Esophagus muscularis mucosa (tissue), 4 donors: Measurements from ENCODE around the gene CBFA2T2.

Experiments used
- EP300 ChIP-seq: sonication (generic); formaldehyde crosslinking; IDR thresholded peaks from one replicate; pipeline ENCODE4 v1.6.1; 2017; ENCODE audit warnings: antibody characterized with exemption
- POLR2A ChIP-seq: fragments of 450-650 bp; IDR thresholded peaks from one replicate; pipeline ENCODE4 v1.6.1; 2017; ENCODE audit warnings: antibody characterized with exemption, moderate library complexity, mild to moderate bottlenecking, low read depth
- POLR2AphosphoS5 ChIP-seq, 2 donors: sonication (generic); formaldehyde crosslinking; IDR thresholded peaks; one replicate each; pipeline ENCODE4 v1.6.1; 2017; ENCODE audit warnings: antibody characterized with exemption in 2 of 2
- TF ChIP-seq, protein P1 (sequence below), 3 experiments: fragments of 200-600 bp in 2 of 3; fragments of 450-650 bp in 1 of 3; sonication (generic) in 2 of 3; IDR thresholded peaks; one replicate each; pipeline ENCODE4 v1.5.1; 2017 to 2019; ENCODE audit warnings: antibody characterized with exemption in 3 of 3, mild to moderate bottlenecking in 2 of 3, moderate library complexity in 1 of 3

DNA sequence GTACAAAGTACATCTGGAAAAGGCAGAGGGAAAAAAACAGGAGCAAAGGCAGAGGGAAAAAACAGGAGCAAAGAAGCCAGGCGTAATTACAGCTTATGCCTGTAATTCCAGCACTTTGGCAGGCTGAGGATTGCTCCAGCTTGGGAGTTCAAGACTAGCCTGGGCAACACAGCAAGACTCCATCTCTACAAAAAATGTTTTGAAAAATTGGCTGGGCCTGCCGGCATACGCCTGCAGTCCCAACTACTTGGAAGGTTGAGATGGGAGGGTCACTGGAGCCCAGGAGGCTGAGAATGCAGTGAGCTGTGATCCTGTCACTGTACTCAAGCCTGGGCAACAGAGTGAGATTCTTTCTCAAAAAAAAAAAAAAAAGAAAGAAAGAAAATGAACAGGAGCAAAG lies 19.0 kb upstream of the CBFA2T2 start:
- TF ChIP-seq EP300 (no peak), POLR2A (no peak), POLR2AphosphoS5 (IDR thresholded peaks at IDR 0.05) (no peak)
- TF ChIP-seq, protein P1, sequence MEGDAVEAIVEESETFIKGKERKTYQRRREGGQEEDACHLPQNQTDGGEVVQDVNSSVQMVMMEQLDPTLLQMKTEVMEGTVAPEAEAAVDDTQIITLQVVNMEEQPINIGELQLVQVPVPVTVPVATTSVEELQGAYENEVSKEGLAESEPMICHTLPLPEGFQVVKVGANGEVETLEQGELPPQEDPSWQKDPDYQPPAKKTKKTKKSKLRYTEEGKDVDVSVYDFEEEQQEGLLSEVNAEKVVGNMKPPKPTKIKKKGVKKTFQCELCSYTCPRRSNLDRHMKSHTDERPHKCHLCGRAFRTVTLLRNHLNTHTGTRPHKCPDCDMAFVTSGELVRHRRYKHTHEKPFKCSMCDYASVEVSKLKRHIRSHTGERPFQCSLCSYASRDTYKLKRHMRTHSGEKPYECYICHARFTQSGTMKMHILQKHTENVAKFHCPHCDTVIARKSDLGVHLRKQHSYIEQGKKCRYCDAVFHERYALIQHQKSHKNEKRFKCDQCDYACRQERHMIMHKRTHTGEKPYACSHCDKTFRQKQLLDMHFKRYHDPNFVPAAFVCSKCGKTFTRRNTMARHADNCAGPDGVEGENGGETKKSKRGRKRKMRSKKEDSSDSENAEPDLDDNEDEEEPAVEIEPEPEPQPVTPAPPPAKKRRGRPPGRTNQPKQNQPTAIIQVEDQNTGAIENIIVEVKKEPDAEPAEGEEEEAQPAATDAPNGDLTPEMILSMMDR (IDR thresholded peaks at IDR 0.05): no peak
